Endothelial cell (in vitro differentiated cells): ENCODE results near the gene ZC3H12C. TPM values are rescaled to one million over a fixed set of nuclear protein-coding genes. Genes with fewer than 3 reads are reported as not detected.
A peak's percentile ranks its signal among the peaks of the same experiment; 100 is the strongest.

Source experiments
- DNase-seq: peaks from one replicate; pipeline ENCODE4 v3.0.0; 2021; ENCODE audit warnings: low spot score
- H3K27ac Mint-ChIP-seq: one replicate; pipeline ENCODE4 v1.8.0; 2021; ENCODE audit warnings: mixed read lengths, inconsistent platforms; ENCODE audit not compliant: unreplicated experiment
- H3K27me3 Mint-ChIP-seq: one replicate; pipeline ENCODE4 v1.8.0; 2021; ENCODE audit warnings: mild to moderate bottlenecking, moderate library complexity, mixed read lengths, inconsistent platforms; ENCODE audit not compliant: unreplicated experiment
- H3K36me3 Mint-ChIP-seq: one replicate; pipeline ENCODE4 v1.8.0; 2021; ENCODE audit warnings: mild to moderate bottlenecking, low read depth, mixed read lengths, inconsistent platforms; ENCODE audit not compliant: unreplicated experiment
- H3K4me1 Mint-ChIP-seq: one replicate; pipeline ENCODE4 v1.8.0; 2021; ENCODE audit warnings: mild to moderate bottlenecking, mixed read lengths, inconsistent platforms; ENCODE audit not compliant: unreplicated experiment
- H3K4me3 Mint-ChIP-seq: one replicate; pipeline ENCODE4 v1.8.0; 2021; ENCODE audit warnings: mild to moderate bottlenecking, mixed read lengths, inconsistent platforms; ENCODE audit not compliant: unreplicated experiment
- H3K9me3 Mint-ChIP-seq: one replicate; pipeline ENCODE4 v1.8.0; 2021; ENCODE audit warnings: mixed read lengths, inconsistent platforms; ENCODE audit not compliant: unreplicated experiment
- total RNA-seq: library from RNA; stranded (reverse); fragmentation: NEBNext Ultra II Directional; extraction: Animal tissue kit (Norgen Biotek cat#: 25700); gene quantifications from one replicate; pipeline ENCODE4 v1.2.1, GENCODE V29; 2021; ENCODE audit not compliant: unreplicated experiment
- TF ChIP-seq, protein P1 (sequence below): fragments of 200-600 bp; sonication (generic); IDR thresholded peaks from one replicate; pipeline ENCODE4 v1.5.0; 2021; ENCODE audit warnings: antibody characterized with exemption; ENCODE audit not compliant: unreplicated experiment

The ZC3H12C gene
- total RNA-seq, 1 donor from 2014 or later: 6.4 TPM

DNA sequence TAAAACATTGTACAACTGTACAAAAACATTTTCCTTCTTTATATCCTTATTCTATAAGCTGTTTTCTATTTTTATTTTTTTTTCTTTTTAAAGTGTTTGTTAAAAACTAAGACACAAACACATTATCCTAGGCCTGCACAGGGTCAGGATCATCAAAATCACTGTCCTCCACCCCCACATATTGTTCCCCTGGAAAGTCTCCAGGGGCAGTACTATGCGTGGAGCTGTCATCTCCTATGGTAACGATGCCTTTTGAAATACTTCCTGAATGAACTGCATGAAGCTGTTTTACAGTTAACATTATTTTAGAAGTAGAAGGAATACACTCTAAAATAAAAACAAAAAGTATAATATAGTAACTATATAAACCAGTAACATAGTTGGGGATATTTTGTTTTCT, 67.2 kb downstream of the ZC3H12C start:
- Mint-ChIP-seq H3K9me3 (no peaks in the 10 kb centered on the region), H3K36me3 (peaks cover 11% of the 10 kb centered on the region), H3K4me1 (no peaks in the 10 kb centered on the region), H3K27ac (no peak overlapping the region), H3K4me3 (no peak overlapping the region), H3K27me3 (no peaks in the 10 kb centered on the region)
- no peak for DNase-seq
- TF ChIP-seq, protein P1, sequence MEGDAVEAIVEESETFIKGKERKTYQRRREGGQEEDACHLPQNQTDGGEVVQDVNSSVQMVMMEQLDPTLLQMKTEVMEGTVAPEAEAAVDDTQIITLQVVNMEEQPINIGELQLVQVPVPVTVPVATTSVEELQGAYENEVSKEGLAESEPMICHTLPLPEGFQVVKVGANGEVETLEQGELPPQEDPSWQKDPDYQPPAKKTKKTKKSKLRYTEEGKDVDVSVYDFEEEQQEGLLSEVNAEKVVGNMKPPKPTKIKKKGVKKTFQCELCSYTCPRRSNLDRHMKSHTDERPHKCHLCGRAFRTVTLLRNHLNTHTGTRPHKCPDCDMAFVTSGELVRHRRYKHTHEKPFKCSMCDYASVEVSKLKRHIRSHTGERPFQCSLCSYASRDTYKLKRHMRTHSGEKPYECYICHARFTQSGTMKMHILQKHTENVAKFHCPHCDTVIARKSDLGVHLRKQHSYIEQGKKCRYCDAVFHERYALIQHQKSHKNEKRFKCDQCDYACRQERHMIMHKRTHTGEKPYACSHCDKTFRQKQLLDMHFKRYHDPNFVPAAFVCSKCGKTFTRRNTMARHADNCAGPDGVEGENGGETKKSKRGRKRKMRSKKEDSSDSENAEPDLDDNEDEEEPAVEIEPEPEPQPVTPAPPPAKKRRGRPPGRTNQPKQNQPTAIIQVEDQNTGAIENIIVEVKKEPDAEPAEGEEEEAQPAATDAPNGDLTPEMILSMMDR: no peak

DNA sequence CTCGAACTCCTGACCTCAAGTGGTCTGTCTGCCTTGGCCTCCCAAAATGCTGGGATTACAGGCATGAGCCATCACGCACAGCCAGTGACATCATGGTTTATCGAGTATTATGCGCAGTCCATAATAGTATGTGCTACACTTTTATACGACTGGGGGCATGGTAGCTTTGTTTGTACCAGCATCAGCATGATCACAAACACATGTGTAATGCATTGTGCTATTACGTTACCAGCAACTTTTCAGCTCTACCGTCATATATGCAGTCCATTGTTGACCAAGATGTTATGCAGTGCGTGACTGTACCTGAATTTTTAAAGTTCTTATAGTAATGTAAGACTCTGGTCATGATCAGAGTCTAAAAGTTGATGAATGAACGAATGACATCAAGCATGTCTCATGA, 67.9 kb downstream of the ZC3H12C start:
- Mint-ChIP-seq H3K27ac (no peak overlapping the region), H3K9me3 (no peaks in the 10 kb centered on the region), H3K4me1 (no peaks in the 10 kb centered on the region), H3K4me3 (no peak overlapping the region), H3K36me3 (peaks cover 13% of the 10 kb centered on the region), H3K27me3 (no peaks in the 10 kb centered on the region)
- no peak for DNase-seq
- TF ChIP-seq, protein P1: no peak

DNA sequence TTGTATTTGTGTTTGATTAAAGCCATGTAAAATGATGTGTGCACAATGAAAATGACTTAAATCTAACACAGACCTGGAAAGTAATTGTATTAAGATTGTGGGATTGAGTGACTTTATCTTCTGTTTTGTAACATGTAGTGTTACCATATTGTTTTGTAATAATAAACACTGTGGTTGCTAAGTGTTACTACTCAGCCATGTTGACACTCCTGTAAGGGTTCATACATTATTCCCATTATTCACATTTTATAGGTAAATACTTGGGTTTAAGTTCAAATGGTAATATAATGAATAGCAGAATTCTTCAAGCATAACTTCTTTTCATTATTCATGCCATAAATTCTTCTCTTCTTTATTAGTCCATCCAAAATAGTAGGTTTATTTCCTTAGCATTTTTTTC, 69.0 kb downstream of the ZC3H12C start:
- Mint-ChIP-seq H3K4me1 (no peaks in the 10 kb centered on the region), H3K9me3 (no peaks in the 10 kb centered on the region), H3K4me3 (no peak overlapping the region), H3K27me3 (no peaks in the 10 kb centered on the region), H3K27ac (peak overlapping the region; percentile 25), H3K36me3 (peaks cover 13% of the 10 kb centered on the region)
- DNase-seq: no peak
- TF ChIP-seq, protein P1: no peak

DNA sequence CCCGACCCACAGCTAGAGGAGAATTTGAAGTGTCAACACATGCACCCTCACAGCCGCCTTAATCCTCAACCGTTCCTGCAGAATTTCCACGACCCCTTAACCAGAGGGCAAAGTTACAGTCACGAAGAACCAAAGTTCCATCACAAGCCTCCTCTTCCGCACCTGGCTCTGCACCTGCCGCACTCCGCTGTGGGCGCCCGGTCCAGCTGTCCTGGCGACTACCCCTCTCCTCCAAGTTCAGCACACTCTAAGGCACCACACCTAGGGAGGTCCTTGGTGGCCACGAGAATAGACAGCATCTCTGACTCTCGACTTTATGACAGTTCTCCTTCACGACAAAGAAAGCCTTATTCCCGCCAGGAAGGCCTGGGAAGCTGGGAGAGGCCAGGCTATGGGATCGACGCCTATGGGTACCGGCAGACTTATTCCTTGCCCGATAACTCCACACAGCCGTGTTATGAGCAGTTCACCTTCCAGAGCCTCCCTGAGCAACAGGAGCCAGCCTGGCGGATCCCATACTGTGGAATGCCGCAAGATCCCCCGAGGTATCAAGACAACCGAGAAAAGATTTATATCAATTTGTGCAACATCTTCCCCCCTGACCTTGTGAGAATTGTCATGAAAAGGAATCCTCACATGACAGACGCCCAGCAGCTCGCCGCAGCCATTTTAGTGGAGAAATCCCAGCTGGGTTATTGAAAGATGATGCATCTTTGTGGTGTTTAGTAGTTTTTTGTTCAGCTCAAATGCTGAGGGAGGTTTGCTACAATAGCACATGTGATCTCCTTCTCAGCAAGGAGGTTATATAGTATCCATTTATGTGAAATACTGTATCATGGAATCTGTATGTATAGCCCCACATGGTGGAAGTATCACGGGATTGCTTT, 72.1 kb downstream of the ZC3H12C start:
- Mint-ChIP-seq H3K27me3 (no peaks in the 10 kb centered on the region), H3K4me3 (no peak overlapping the region), H3K9me3 (no peaks in the 10 kb centered on the region), H3K4me1 (no peaks in the 10 kb centered on the region), H3K27ac (no peak overlapping the region), H3K36me3 (peaks cover 8% of the 10 kb centered on the region)
- no peak for DNase-seq
- TF ChIP-seq, protein P1: no peak

DNA sequence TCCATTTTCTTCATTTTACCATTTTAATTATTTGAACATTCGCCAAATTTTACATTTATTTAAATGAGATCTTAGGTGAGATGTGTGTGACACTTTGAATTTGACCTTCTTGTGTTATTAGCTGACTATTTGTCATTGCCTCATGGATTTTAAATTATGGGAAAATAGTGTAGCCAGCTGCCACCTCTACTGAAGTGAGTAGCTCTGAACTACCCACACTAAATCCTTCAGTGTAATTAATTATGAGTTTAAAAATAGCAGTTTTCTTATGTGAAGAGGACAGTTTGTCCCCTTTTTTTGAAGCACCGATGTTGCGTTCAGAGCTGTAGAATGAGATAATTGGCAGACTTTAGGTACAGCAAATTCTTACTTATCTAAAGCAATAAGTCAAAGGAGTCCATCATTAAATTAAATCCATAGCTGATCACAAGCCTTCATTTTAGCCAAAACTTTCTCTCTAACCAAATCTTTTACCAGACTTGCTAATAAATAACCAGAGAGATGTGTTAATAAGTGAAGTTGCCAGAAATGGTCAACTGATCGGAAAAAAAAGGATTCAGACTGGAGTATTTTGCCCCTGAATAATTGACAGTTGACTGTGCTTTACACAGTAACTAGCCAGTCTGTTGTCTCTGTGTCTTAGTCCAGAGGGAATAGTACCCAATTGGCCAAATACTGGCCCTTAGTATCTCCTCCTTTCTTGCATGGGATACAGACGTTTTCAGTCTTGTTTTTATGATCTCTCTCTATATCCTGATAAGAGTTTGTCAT, 75.0 kb downstream of the ZC3H12C start:
- TF ChIP-seq, protein P1: no peak
- H3K36me3 Mint-ChIP-seq: peaks cover 8% of the 10 kb centered on the region
- H3K9me3 Mint-ChIP-seq: no peaks in the 10 kb centered on the region

More for the DNA sequence above, 75.0 kb downstream of the ZC3H12C start:
- no peaks in the 10 kb centered on the region for H3K27me3 Mint-ChIP-seq
- no peak overlapping the region for H3K27ac Mint-ChIP-seq
- H3K4me1 Mint-ChIP-seq: no peaks in the 10 kb centered on the region
- DNase-seq: no peak
- H3K4me3 Mint-ChIP-seq: no peak overlapping the region
